Activated CD4-positive, alpha-beta memory T cell treated with anti-CD3 and anti-CD28 coated beads for 36 hours (primary cell): Measurements from ENCODE around the gene LMBR1. TPM values are rescaled to one million over a fixed set of nuclear protein-coding genes. Genes with fewer than 3 reads are reported as not detected.

ENCODE experiments used
- CTCF ChIA-PET: fragments of 350-600 bp; sonication (Branson Sonifier 250); formaldehyde crosslinking; loops from one replicate; lab custom pipeline; 2021; ENCODE audit warnings: antibody characterized with exemption, inconsistent platforms; lab: Charles Lee
- POLR2A ChIA-PET: fragments of 350-600 bp; sonication (Branson Sonifier 250); formaldehyde crosslinking; loops from one replicate; lab custom pipeline; 2021; ENCODE audit warnings: antibody characterized with exemption; lab: Charles Lee
- DNase-seq: peaks from one replicate; pipeline ENCODE4 v3.0.0-alpha.2; 2020
- H3K27ac Mint-ChIP-seq: one replicate; pipeline ENCODE4 v1.8.0; 2021; ENCODE audit warnings: mixed read lengths
- H3K27me3 Mint-ChIP-seq: one replicate; pipeline ENCODE4 v1.8.0; 2021; ENCODE audit warnings: mixed read lengths
- H3K36me3 Mint-ChIP-seq: one replicate; pipeline ENCODE4 v1.8.0; 2021; ENCODE audit warnings: mixed read lengths
- H3K4me1 Mint-ChIP-seq: one replicate; pipeline ENCODE4 v1.8.0; 2021; ENCODE audit warnings: low read depth, mixed read lengths
- H3K4me3 Mint-ChIP-seq: one replicate; pipeline ENCODE4 v1.8.0; 2021; ENCODE audit warnings: mild to moderate bottlenecking, mixed read lengths
- H3K9me3 Mint-ChIP-seq: one replicate; pipeline ENCODE4 v1.8.0; 2021; ENCODE audit warnings: mixed read lengths
- intact Hi-C: fragments of 100-400 bp; cut with micrococcal nuclease; formaldehyde crosslinking; loops from one replicate; pipeline ENCODE4 v1.15.1; 2023
- total RNA-seq, 2 experiments: library from RNA; stranded (reverse); gene quantifications; one replicate each; pipeline ENCODE4 v1.2.3, GENCODE V29; 2021

LMBR1 gene
- total RNA-seq, 2 experiments from 2014 or later, result 36.6 to 37.8 TPM

- Mint-ChIP-seq H3K4me3 (no peak overlapping the region), H3K27me3 (no peaks in the 10 kb centered on the region), H3K27ac (peak overlapping the region; percentile 63), H3K9me3 (no peaks in the 10 kb centered on the region), H3K36me3 (peaks cover 15% of the 10 kb centered on the region), H3K4me1 (peaks cover 46% of the 10 kb centered on the region)
- CTCF ChIA-PET, result interaction anchor here (1.1 to 1.4 kb wide), 2 partner anchors 10 to 169 kb away, joined by 3 to 4 read pairs; partner anchors contain the start of gene NOM1
- DNase-seq, result peak; percentile 62
- POLR2A ChIA-PET, result no interaction called here
- intact Hi-C loops, result no loop called here
Measured at GRCh38 chr7:156780724-156781455, 112.1 kb downstream of the LMBR1 start.

GRCh38 chr7:156778668-156779067 lies 114.3 kb downstream of the LMBR1 start:
- ChIA-PET POLR2A (no interaction called here), CTCF (interaction anchor here (1.0 to 1.5 kb wide), 4 partner anchors 10 to 40 kb away, joined by 3 to 4 read pairs (median 4); no protein-coding TSS in a partner anchor)
- Mint-ChIP-seq H3K9me3 (no peaks in the 10 kb centered on the region), H3K4me1 (peaks cover 52% of the 10 kb centered on the region), H3K36me3 (peaks cover 20% of the 10 kb centered on the region), H3K27ac (peak overlapping the region; percentile 96), H3K4me3 (no peak overlapping the region), H3K27me3 (no peaks in the 10 kb centered on the region)
- DNase-seq, result no peak
- intact Hi-C loops, result loop anchor here (5.0 to 10.0 kb wide), 2 partner anchors 1114 to 1851 kb away; no protein-coding TSS in a partner anchor

- H3K27me3 Mint-ChIP-seq, result no peaks in the 10 kb centered on the region
- no peak overlapping the region for H3K4me3 Mint-ChIP-seq
- peak overlapping the region; percentile 96 for H3K27ac Mint-ChIP-seq
- H3K36me3 Mint-ChIP-seq, result peaks cover 19% of the 10 kb centered on the region
- H3K9me3 Mint-ChIP-seq, result no peaks in the 10 kb centered on the region
- POLR2A ChIA-PET, result no interaction called here
- peaks cover 57% of the 10 kb centered on the region for H3K4me1 Mint-ChIP-seq
- CTCF ChIA-PET, result interaction anchor here (1.0 to 1.5 kb wide), 3 partner anchors 10 to 41 kb away, joined by 3 to 4 read pairs (median 3); no protein-coding TSS in a partner anchor
- intact Hi-C loops, result loop anchor here (5.0 to 10.0 kb wide), 2 partner anchors 1113 to 1851 kb away; no protein-coding TSS in a partner anchor
- DNase-seq, result no peak
Measured at GRCh38 chr7:156778201-156778600, 114.8 kb downstream of the LMBR1 start.

- Mint-ChIP-seq H3K27me3 (no peaks in the 10 kb centered on the region), H3K27ac (peak overlapping the region; percentile 96), H3K4me1 (peaks cover 57% of the 10 kb centered on the region), H3K9me3 (no peaks in the 10 kb centered on the region), H3K36me3 (peaks cover 15% of the 10 kb centered on the region), H3K4me3 (peak overlapping the region; percentile 37)
- DNase-seq, result peak; percentile 71
- POLR2A ChIA-PET, result interaction anchor here (0.7 kb wide), 1 partner anchor 172 kb away, joined by 3 read pairs; the partner anchor contains the start of gene NOM1
- CTCF ChIA-PET, result interaction anchor here (0.7 to 1.5 kb wide), 5 partner anchors 24 to 172 kb away, joined by 3 to 4 read pairs (median 3); partner anchors contain the start of gene NOM1
- intact Hi-C loops, result loop anchor here (1.0 to 10.0 kb wide), 7 partner anchors 8 to 1850 kb away; partner anchors contain the start of genes LMBR1 and RNF32
Measured at GRCh38 chr7:156777364-156778069, 115.5 kb downstream of the LMBR1 start.

- H3K27ac Mint-ChIP-seq, result peak overlapping the region; percentile 96
- H3K4me3 Mint-ChIP-seq, result no peak overlapping the region
- H3K36me3 Mint-ChIP-seq, result peaks cover 16% of the 10 kb centered on the region
- peaks cover 58% of the 10 kb centered on the region for H3K4me1 Mint-ChIP-seq
- ChIA-PET POLR2A (interaction anchor here (0.7 kb wide), 1 partner anchor 173 kb away, joined by 3 read pairs; the partner anchor contains the start of gene NOM1), CTCF (interaction anchor here (0.7 to 1.5 kb wide), 3 partner anchors 23 to 173 kb away, joined by 3 read pairs; partner anchors contain the start of gene NOM1)
- no peaks in the 10 kb centered on the region for H3K27me3 Mint-ChIP-seq
- no peaks in the 10 kb centered on the region for H3K9me3 Mint-ChIP-seq
- intact Hi-C loops, result loop anchor here (2.0 to 10.0 kb wide), 3 partner anchors 116 to 1849 kb away; partner anchors contain the start of gene LMBR1
- no peak for DNase-seq
Measured at GRCh38 chr7:156776527-156776926, 116.5 kb downstream of the LMBR1 start.

- ChIA-PET POLR2A (no interaction called here), CTCF (no interaction called here)
- no peak overlapping the region for H3K4me3 Mint-ChIP-seq
- peaks cover 58% of the 10 kb centered on the region for H3K4me1 Mint-ChIP-seq
- no peak for DNase-seq
- H3K27me3 Mint-ChIP-seq, result no peaks in the 10 kb centered on the region
- intact Hi-C loops, result loop anchor here (10.0 kb wide), 1 partner anchor 1109 kb away; no protein-coding TSS in a partner anchor
- peak overlapping the region; percentile 9 for H3K27ac Mint-ChIP-seq
- H3K9me3 Mint-ChIP-seq, result no peaks in the 10 kb centered on the region
- H3K36me3 Mint-ChIP-seq, result peaks cover 17% of the 10 kb centered on the region
Measured at GRCh38 chr7:156773966-156774365, 119.0 kb downstream of the LMBR1 start.

GRCh38 chr7:156772725-156773124 lies 120.3 kb downstream of the LMBR1 start:
- POLR2A ChIA-PET, result no interaction called here
- DNase-seq, result no peak
- intact Hi-C loops, result loop anchor here (10.0 kb wide), 1 partner anchor 1108 kb away; no protein-coding TSS in a partner anchor
- CTCF ChIA-PET, result no interaction called here
- Mint-ChIP-seq H3K27me3 (no peaks in the 10 kb centered on the region), H3K36me3 (peaks cover 17% of the 10 kb centered on the region), H3K4me3 (no peak overlapping the region), H3K9me3 (no peaks in the 10 kb centered on the region), H3K27ac (no peak overlapping the region), H3K4me1 (peaks cover 50% of the 10 kb centered on the region)

GRCh38 chr7:156768698-156769472 lies 124.1 kb downstream of the LMBR1 start:
- ChIA-PET POLR2A (no interaction called here), CTCF (interaction anchor here (1.2 to 1.5 kb wide), 2 partner anchors 10 to 125 kb away, joined by 3 read pairs; partner anchors contain the start of gene LMBR1)
- no peaks in the 10 kb centered on the region for H3K9me3 Mint-ChIP-seq
- peaks cover 4% of the 10 kb centered on the region for H3K36me3 Mint-ChIP-seq
- H3K4me3 Mint-ChIP-seq, result no peak overlapping the region
- H3K27me3 Mint-ChIP-seq, result no peaks in the 10 kb centered on the region
- no peak overlapping the region for H3K27ac Mint-ChIP-seq
- intact Hi-C loops, result loop anchor here (1.0 kb wide), 2 partner anchors 8 to 18 kb away; no protein-coding TSS in a partner anchor
- peaks cover 29% of the 10 kb centered on the region for H3K4me1 Mint-ChIP-seq
- DNase-seq, result peak; percentile 65

- no peak for DNase-seq
- ChIA-PET POLR2A (interaction anchor here (0.6 kb wide), 1 partner anchor 94 kb away, joined by 3 read pairs; no protein-coding TSS in a partner anchor), CTCF (no interaction called here)
- H3K9me3 Mint-ChIP-seq, result no peaks in the 10 kb centered on the region
- H3K4me1 Mint-ChIP-seq, result peaks cover 16% of the 10 kb centered on the region
- H3K27me3 Mint-ChIP-seq, result no peaks in the 10 kb centered on the region
- no peak overlapping the region for H3K27ac Mint-ChIP-seq
- intact Hi-C loops, result no loop called here
- H3K36me3 Mint-ChIP-seq, result peaks cover 11% of the 10 kb centered on the region
- H3K4me3 Mint-ChIP-seq, result no peak overlapping the region
Measured at GRCh38 chr7:156766666-156767065, 126.3 kb downstream of the LMBR1 start.

- H3K4me1 Mint-ChIP-seq, result peaks cover 10% of the 10 kb centered on the region
- H3K9me3 Mint-ChIP-seq, result no peaks in the 10 kb centered on the region
- H3K4me3 Mint-ChIP-seq, result no peak overlapping the region
- H3K27me3 Mint-ChIP-seq, result no peaks in the 10 kb centered on the region
- ChIA-PET POLR2A (interaction anchor here (0.6 kb wide), 1 partner anchor 94 kb away, joined by 3 read pairs; no protein-coding TSS in a partner anchor), CTCF (no interaction called here)
- peaks cover 9% of the 10 kb centered on the region for H3K36me3 Mint-ChIP-seq
- no peak for DNase-seq
- no peak overlapping the region for H3K27ac Mint-ChIP-seq
- intact Hi-C loops, result no loop called here
Measured at GRCh38 chr7:156765901-156766656, 126.9 kb downstream of the LMBR1 start.
